Stimulated activated naive CD8-positive, alpha-beta T cell treated with anti-CD3 and anti-CD28 coated beads, Interleukin-15, Interleukin-2, amounts not matched to agents 100 U/mL and 50 U/mL, for 24 hours (primary cell): Measurements from ENCODE around the gene EPHB3.
A peak's percentile ranks its signal among the peaks of the same experiment; 100 is the strongest.

Source experiments
- ATAC-seq: fragments of 150-1000 bp; cut with Tn5 transposase; one replicate; pipeline ENCODE4 v1.10.0; 2021
- DNase-seq: peaks from one replicate; pipeline ENCODE4 v3.0.0; 2021

EPHB3 gene

DNA sequence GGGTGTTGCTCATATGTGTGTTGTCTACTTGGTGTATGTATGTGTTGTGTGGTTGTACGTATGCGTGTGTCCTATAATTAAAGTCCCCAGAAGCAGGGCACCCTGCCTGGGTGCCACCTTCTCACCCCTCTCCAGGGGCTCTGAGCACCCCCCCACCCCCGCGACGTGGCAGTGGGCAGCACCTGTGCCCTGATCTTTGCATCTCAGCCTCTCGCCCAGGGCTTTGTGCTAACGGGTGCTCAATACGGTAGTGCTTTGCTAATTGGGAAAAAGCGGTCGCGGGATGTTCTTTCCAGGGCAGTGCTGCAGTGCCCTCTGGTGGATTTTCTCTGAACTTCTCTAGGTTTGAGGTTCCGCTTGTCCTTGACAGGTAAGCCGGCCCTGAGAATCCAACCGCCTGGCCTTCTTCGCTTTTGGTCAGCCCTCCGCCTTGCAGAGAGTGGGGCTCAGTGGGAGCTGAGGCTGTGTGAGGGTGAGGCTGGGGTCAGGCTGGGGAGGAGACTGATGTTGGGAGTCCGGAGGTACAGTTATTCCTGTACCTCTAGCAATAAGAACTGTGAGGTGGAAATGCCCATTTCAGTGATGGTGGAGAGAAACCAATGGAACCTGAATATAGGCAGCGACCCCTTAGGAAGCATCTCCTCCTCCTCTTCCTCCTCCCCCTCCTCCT, 17.6 kb upstream of the EPHB3 start:
- peak; percentile 78 for ATAC-seq
- peak; percentile 75 for DNase-seq

DNA sequence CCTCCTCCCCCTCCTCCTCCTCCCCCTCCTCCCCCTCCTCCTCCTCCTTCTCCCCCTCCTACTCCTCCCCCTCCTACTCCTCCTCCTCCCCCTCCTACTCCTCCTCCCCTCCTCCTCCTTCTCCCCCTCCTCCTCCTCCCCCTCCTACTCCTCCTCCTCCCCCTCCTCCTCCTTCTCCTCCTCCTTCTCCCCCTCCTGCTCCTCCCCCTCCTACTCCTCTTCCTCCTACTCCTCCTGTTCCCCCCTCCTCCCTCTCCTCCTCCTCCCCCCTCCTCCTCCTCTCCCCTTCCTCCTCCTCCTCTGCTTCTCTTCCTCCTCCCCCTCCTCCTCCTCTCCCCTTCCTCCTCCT, 17.1 kb upstream of the EPHB3 start:
- DNase-seq (no peak), ATAC-seq (no peak)

DNA sequence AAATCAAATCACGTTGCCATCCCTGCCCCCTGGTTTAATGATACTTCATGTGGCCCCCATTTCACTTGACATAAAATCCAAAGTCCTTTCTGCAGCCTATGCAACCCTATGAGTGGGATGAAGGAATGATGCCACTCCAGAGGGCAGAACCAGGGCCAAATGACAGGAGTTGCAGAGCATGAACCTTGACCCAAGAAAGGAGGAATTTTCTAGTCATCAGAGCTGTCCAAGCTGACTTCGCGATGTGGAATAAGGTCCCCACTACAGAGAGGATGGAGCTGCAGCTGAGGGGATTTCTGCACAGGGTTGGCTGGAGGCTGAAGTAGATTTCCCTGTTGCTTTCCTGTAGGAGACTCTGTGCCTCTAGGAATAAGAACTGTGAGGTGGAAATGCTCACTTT, 15.8 kb upstream of the EPHB3 start:
- DNase-seq (no peak), ATAC-seq (no peak)

DNA sequence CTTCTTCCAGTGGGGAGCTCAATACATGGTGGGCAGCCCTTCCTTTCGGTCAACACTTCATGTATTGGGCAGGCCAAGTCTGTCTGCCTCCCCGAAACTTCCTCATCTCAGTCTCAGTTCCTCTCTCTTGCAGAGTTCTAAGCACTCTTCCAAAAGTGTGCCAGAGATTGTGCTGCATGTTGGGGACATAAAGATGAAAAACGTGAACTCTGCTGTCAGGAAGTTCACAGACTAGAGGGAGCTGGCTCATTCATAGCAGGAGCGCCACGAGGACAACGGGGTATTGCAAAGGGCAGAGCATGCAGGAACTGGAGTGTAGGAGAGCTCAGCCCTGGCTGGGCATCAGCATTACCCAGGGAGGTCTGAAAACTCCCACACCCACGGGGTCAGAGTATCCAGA, 15.3 kb upstream of the EPHB3 start:
- no peak for DNase-seq
- no peak for ATAC-seq

DNA sequence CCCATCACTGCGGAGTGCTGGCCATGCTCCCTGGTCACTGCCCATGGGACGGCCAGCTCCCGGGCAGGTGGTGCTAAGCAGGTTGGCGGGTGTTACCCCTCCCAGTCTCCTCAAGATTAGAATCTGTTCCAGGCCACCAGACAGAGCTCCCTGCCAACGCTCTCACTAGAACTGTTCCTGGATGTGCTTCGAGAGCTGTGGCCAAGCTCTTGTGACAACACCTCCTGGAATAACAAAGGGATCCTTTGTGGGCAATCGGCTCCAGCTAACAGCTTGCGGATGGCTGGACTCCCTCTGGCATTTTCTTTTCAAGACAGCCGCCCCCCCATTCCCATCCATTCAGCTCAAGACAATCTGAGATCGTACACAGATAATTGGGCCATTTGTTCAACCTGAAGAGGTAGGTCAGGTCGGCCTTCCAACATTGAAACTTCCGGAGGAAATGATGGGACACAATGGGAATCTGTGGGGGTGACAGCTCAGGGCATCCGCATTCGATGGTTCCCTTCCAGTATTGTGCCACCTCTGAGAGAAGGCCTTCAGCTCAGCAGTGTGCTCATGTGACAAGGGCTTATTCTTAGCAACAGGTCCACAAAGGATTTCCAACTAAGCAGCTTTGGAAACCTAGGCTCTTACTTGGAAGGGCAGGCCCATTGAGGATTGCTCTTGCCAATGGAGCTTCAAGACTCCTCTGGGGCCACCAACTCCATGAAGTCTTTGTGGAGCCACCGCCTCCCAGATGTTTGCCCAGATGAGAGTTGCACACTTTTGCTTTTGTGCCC, 11.6 kb upstream of the EPHB3 start:
- no peak for ATAC-seq
- DNase-seq, result no peak

DNA sequence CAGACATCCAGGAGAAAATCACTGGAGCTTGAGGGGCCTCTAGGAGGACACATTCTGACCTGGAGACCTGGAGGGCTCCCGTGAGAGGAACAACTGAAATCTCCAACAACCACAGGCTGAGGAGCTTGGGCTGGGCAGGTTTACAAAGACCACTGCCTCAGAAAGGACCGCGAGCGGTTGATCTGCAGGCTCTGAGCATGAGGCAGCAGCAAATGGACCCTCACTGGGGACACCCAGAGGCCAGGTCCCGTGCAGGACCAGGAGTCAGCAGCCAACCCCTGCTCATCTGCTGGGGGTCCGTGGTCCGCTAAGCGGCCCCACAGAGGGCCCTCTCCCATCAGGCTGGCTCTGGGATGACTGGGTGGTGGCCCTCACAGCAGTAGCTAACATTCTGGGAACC, 10.5 kb upstream of the EPHB3 start:
- DNase-seq (no peak), ATAC-seq (no peak)

DNA sequence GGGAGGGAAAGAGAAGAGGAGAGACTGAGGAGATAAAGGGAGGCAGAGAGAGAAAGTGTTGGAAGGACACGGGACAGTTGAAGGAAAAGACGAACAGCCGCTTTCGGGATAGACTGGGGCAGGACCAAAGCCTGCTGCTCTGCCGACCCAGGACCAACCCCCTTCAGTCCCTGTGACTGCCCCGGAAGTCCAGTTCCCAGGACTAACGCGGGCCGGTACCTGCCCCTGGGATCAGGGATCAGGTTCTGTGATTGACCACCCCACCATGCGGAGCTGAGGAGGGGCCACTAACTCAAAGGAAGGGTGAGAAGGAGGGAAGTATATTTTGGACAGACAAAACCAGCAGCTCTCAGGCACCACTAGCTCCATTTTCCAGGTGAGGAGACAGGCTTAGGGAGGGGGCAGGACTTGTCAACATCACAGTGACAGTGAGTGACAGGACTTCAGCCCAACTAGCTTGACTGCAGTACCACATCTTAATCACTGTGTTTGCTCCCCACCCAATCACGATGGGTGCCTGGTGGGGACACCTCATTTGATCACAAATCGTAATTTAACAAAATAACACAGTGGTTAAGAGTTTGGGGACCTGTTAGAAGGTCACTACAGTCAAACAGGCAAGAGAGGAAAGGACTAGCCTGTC, 9.8 kb upstream of the EPHB3 start:
- ATAC-seq (no peak), DNase-seq (no peak)

DNA sequence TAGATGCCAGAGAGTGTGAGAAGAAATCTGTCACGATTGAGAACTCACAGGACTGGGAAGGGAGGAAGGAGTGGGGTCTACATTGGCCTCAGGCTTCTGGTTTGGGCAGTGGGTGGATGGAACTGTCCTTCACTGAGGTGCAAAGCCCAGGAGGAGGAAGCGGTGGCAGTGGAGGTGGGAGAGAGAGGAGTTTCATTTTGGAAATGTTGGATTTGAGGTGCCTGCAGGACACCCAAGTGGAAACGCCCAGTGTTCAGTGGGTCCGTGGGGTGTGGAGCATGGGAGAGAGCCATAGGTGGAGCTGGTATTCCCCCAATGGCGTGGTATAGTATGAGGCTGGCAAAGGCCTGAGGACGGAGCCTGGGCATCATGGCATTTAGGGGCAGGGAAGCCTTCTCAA, 9.3 kb upstream of the EPHB3 start:
- no peak for ATAC-seq
- DNase-seq, result no peak

DNA sequence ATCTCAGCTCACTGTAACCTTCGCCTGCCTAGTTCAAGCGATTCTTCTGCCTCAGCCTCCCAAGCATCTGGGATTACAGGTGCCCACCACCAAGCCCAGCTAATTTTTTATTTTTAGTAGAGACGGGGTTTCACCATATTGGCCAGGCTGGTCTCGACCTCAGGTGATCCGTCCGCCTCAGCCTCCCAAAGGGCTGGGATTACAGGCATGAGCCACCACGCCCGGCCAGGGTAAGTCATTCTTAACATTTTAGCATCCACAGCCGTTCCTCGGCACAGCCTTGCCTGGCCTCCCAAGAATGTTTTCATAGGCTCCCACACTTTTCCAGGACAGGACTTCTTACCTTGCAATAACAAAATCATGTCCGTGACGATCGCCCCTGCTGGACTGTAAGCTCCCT, 8.7 kb upstream of the EPHB3 start:
- no peak for DNase-seq
- ATAC-seq, result no peak

DNA sequence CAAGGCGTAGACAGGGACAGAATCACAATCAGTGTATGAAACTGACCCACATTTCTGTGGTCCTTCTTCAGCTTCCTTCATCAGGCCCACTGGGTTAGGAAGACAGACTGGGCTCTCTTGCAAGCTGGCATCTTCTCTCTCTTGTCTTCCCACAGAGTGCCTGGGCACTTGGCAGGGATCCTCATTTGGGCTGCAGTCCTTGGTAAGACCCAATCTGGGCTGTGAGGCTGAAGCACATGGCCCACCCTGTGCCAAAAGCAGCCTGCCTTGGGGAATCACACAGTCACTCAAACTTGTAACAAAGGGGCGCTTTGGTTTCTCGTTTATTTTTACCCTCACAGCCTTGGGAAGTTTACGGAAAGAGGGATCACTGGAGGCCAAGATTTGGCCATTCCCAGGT, 8.2 kb upstream of the EPHB3 start:
- ATAC-seq (no peak), DNase-seq (no peak)

DNA sequence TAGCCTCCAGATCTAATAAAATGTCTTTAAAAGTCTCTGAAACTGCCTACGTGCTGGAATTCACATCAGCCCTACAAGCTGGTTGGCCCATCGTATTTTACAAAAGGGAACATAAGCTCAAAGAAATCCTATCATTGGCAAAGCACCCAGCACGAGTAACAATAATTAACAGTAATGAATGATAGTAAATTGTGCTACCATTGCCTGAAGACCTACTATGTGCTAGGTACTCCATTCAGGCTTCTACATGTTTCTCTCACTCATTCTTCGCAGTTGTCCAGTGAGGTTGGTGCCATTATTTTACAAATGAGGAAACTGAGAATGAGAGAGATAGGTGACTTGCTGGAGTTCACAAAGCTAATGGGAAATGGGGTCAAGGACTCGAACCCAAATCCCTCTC, 7.1 kb upstream of the EPHB3 start:
- ATAC-seq (no peak), DNase-seq (no peak)

DNA sequence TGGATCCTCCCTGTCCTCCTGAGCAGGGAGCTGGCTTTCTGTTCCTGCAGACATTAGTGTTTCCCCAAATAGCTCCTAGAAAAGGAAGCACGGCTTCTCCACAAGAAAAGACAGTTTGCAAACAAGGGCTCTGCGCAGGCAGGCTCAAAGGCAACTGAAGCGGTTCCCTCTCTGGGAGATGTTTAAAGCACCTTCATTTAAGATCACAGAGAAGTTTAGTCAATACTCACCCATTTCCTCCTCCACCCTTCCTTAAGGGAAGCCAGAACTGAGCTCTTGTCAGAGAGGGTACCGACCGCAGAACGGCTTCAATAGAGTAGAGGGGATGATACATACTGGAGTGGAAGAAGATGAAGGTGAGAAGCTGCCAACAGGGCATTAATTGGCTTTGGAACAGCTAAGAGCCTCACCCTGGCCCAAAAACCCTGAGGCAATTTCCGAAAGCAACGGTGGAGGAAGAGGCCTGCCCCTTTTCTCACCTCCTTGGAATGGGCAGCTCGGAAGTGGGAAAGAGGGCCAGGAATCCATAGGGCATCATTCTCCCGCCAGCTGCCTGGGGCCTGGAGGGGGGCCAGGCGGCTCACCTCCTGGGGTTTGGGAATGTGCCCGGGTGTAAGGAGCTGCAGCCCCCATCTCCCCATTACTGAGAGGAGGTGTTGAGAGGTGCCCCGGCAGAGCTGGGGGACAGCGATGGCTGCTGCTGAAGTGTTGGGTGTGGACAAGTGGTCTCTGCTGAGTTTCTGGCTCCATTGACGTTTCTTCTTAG, 4.8 kb upstream of the EPHB3 start:
- DNase-seq (no peak), ATAC-seq (no peak)

DNA sequence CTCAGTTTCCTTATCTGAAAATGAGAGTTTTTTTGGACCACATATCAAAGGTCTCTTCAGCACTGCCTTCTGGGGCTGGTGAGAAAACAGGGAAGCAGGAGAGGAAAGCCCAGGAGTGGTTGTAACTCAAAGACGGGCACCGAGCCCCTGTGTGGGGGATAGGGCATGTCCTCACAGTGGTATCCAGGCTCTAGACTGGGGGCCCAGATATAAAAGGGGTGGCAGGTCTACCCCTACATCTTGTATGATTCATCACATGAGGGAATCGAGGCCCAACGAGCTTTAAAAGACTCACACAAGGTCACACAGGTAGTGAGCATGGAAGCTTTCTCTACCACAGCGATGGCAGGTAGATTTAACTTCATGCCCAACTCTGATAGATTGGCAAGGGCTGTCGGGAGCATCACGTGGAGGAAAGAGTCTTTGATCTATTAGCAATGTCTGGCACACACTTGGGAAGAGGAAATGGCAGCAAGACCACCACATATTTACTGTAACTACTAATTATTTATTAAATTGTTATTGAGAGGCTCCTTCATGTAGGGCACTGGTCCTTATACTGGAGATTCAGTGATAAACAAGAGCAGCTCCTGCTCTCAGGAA, 4.1 kb upstream of the EPHB3 start:
- ATAC-seq (no peak), DNase-seq (no peak)

DNA sequence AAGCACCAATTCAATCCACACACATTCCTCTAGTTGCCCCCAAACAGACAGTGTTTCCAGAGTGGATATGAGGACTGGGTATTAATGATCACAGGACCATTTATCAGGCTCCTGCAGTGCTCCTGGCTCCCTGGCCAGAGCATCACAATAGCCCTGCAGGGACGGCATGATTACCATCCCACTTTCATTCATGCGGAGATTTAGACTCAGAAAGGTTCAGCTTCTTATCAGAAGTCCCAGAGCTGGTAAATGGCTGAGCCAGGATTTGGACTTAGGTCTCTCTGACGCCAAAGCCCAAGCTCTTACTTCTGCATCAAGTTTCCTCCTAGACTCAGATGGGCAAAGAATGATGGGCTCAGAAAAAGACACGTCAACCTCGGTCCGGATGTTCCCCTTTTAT, 2.9 kb upstream of the EPHB3 start:
- no peak for DNase-seq
- ATAC-seq, result no peak

DNA sequence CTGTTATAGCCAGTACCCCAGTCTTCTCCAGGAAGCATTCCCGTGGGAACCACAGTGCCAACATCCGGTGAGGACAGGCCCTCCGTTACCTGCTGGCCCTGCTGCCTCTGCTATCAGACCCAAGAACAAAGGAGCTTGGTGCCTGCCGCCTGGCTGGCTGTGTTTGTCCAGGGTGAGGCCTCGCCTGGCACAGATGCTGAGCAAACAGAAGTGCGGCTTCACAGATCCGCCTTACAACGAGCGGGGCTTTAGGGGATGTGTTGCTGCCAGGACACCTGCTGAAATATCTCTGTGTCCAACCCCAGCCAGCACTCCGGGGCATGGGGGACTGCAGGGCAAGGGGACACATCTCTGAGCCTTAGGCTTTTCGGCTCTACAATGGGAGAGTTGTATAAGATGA, 2.2 kb upstream of the EPHB3 start:
- no peak for DNase-seq
- no peak for ATAC-seq

DNA sequence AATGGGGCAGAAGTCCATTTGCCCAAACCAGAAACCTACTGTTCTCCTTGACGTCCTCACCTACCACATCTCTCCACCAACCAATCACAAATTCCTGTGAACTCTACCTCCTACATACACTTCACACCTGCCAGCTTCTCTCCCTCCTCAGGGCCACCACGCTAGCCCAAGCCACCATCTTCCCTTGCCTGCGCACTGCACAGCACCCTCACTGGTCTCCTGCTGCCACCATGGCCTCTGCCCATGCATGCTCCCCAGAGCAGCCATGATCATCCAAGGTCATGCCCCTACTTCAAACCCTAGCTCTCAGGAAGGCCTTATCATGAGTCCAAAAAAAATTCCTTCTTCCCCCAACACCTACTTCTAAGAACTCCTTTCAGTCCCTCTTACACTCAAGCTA, 1.1 kb upstream of the EPHB3 start:
- ATAC-seq (no peak), DNase-seq (no peak)

DNA sequence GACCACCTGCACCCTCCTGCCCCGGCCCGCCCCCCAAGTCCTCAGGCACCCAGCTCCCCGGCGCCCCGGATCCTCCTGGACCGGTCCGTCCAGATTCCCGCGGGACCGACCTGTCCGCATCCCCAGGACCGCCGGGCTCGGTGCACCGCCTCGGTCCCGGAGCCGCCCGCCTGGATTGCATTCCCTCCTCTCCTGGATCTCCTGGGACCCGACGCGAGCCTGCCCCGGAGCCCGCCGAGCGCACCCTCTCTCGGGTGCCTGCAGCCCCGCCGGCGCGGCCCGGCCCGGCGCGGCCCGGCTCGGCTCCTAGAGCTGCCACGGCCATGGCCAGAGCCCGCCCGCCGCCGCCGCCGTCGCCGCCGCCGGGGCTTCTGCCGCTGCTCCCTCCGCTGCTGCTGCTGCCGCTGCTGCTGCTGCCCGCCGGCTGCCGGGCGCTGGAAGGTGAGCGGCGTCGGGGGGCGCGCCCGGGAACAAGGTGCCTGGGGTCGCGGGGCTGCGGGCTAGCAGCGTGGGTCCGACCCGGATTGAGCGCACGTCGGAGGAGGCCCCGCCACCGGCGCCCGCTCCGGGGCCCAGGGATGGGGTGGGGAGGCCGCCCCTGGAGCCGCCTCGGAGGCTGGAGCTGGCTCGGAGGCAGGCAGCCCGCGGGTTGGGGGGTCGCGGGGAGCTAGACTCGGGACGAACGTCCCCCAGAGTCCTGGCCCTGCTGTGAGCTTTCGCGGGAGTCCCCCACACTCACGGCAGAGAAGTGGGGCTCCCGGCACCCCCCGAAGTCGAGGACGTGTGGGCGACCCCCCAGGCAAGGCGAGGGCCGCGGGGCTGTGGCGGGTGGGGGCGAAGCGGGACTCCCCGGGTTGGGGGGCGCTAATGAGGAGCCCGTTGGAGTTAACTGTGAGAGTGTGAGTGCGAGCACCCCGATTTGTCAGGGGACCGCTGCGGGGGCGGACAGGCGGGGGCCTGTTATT, 610 bp downstream of the EPHB3 start:
- DNase-seq, result peak; percentile 22

DNA sequence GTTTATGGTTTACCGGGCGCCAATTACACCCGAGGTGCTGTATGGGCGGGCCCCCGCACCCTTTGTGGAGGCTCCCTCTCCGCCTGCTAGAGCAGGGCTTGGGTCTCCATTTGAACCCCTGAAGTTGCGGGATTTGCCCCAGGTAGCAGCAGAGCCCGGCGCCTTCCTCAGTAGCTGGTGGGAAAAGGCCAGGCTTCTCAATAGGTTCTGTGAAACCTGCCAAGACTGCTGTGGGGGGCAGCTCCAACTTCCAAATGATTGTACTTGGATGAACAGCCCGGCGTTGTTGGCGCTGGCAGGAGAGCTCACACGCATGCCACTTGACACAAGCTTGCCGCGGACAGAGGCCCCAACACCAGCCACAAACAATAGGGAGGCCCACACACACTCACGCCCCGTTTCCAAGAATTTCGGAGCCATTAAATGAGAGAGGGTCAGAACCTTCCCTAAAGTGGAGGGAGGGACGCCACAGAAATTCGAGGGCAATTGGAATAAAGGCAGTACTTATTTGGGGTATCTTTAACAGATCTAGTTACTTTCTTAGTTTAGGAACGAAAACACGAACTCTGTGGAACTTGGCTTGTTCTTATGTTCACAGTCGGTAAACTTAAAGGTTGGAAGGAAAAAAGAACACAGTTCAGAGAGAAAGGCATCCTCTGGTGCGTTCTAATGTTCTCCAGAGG, 1.4 kb downstream of the EPHB3 start:
- DNase-seq (no peak), ATAC-seq (no peak)

More for the DNA sequence above, 610 bp downstream of the EPHB3 start:
- ATAC-seq, result no peak

DNA sequence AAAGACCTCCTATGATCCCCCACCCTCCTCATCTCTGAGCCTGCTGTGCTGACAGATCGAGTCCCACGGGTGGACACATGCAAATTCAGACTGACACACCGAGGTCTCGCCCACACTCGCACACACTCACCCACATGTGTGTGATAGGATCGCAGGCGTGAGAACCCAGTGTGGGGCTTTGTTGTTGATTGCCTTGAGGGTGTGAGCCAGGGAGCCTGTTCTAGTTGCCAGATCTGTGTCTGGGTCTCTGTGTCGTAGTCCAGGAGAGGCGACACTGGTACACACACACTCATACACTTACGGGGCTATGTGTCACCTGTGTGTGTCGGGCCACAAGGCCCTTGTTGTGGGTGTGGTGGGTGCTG, 2.0 kb downstream of the EPHB3 start:
- ATAC-seq (no peak), DNase-seq (no peak)

DNA sequence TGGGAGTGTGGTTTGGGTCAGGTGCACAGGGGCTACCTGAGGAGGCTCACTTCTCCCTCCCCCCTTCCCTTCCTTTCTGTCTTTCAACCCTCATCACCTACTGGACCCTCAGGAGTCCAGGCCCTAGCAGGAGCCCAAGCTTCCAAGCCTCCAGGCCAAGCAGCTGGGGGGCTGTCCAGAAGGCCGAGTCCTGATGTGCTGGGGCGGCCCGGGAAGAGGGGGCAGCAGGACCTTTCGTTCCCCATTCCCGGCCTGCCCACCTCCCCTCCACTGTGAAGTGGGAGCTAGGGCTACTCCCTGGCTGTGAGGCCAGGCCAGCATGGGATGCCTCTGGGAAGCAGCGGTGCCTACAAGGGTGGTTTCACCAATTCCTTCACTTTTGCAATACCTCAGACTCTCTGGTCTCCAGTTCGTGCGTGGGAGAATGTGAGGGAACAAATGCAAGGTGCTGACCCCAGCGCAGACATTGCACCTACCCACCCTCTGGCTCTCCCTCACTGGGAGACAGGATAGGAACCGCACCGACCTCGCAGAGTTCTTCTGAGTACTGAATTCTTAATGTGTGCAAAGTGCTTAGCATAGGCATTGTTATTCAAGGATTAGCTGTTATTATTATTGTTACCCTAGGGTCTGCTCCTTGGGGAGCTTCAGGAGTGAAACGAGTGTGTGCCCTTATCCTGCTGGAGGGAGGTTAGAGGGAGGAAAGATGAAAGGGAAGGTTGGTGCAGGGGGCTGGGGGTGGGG, 2.5 kb downstream of the EPHB3 start:
- DNase-seq, result no peak
- no peak for ATAC-seq
